ENCODE measurements around the gene TMEM258.
A peak's percentile ranks its signal among the peaks of the same experiment; 100 is the strongest.

TMEM258 gene

GRCh38 chr11:61792310-61793082 is at the start of gene TMEM258, which contains the start of gene FEN1:
TMEM258 (minus strand) TSS chr11:61792599; CDS start chr11:61792558, 41 bp downstream.
FEN1 (plus strand) TSS chr11:61792911; CDS start chr11:61795362, 2,451 bp downstream.
- DNase-seq, result peak; percentile 72

GRCh38 chr11:61841636-61842527 is 49.5 kb upstream of the TMEM258 start:
- DNase-seq, result no peak

- DNase-seq, result no peak
Measured at GRCh38 chr11:61840371-61840770, 48.0 kb upstream of the TMEM258 start.

DNA sequence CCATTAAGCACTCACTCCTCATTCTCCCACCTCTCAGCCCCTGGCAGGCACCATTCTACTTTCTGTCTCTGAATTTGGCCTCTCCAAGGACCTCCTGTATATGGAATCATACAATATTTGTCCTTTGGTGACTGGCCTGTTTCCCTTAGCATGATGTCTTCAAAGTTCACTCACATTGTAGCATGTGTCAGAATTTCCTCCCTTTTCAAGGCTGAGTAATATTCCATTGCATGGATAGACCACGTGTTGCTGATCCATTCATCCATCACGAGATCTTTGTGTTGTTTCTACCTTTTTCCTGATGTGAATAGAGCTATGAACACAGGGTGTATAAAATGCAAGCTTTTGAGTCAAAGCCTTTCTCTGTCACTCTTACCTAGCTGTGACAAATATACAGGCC is 47.3 kb upstream of the TMEM258 start:
- DNase-seq, result no peak

DNA sequence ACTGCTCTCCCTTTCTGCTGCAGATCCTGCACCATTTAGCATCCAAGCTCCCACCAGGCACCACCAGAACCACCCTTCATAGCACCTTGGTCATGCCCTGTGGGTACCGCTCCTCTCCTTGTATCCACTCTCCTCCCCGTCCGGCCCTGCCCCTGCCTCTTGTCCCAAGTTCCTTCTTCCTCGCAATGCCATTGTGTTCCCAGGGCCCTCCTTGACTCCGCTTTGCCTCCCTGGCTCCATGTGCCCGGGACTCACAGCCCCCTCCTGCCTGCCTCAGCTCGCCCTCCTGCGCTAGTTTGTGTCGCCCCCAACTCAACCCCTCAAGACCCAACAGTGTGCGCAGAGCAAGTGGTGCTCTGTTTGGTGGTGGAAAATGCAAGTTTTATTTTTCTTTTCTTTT is 46.5 kb upstream of the TMEM258 start:
- DNase-seq, result no peak

- no peak for DNase-seq
Measured at GRCh38 chr11:61838501-61838900, 46.1 kb upstream of the TMEM258 start.

- no peak for DNase-seq
Measured at GRCh38 chr11:61837411-61838005, 45.1 kb upstream of the TMEM258 start.

DNA sequence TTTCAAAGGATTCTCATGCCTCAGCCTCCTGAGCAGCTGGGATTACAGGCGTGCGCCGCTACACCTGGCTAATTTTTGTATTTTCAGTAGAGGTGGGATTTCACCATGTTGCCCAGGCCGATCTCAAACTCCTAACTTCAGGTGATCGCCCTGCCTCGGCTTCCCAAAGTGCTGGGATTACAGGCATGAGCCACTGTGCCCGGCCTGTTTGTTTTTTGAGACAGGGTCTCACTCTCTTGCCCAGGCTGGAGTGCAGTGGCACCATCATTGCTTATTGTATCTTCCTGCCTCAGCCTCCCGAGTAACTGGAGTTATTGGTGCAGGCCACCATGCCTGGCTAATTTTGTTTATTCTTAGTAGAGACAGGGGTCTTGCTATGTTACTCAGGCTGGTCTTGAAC is 43.8 kb upstream of the TMEM258 start:
- no peak for DNase-seq

DNA sequence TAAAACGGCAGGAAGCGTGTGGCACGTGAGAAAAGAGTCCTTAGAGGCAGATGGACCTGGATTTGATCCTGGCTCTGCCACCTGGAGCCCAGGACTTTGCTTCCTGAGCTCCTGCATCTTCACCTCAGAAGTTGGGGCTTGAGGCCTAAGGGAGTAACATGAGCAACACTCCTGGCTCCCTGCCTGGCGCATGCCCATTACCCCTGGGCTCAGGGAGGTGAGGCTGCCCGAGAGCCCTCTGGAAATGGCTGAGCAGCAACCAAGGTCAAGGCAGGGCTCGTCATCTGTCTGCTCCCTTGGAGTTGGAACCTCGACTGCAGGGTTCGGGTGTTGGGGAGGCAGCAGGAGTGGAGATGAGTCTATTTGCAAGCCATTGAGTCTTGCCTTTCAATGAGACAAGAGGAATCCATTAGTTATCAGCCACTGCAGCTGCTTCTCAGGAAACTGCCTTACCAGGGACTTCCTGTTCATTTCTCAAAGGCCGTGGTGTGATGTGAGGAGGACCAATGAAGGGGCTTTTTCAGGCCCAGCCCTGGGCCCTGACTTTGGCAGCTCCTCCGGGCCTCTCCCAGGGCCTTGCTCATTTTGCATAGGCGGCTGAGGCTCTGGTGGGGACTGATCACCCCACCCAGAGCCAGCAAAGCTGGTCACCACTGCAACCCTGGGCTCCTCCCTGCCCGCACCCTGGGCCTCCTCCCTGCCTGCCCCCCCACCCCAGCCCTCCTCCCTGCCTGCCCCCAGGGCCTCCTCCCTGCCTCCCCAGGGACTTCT is 42.1 kb upstream of the TMEM258 start:
- DNase-seq, result no peak

DNA sequence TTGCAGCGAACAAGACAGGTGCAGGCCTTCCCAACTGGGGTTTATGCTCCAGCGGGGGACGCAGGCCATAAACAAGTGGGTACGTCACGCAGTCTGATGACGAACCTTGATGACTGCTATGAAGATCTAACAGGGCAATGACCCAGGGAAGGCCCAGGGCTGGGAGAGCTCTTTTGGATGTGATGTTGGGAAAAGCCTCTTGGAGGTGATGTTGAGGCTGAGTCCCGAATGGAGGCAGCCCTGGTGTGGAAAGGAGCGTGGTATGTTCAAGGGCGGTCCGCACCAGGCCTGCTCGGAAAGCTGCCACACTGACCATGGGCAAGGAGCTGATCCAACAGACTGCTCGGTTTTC is 41.5 kb upstream of the TMEM258 start:
- no peak for DNase-seq

DNA sequence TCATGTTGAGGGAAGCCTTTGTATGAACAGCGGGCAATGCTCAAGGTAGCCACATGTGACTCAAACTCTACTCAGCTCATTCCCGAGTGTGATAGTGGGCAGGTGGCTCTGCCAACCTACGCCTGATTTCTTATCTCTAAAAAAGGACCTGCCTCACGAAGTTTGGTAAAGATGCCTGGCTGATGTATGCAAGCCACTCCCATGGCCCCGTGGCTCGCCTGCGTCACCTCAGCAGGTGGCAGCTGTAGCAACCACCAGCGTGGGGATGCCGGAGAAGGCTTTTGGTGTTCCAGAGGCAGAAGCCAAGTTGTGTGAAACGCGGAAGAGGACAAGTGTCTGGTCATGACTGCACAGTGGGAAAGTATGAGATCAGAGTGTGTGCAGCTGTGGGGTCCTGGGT is 41.1 kb upstream of the TMEM258 start:
- no peak for DNase-seq

DNA sequence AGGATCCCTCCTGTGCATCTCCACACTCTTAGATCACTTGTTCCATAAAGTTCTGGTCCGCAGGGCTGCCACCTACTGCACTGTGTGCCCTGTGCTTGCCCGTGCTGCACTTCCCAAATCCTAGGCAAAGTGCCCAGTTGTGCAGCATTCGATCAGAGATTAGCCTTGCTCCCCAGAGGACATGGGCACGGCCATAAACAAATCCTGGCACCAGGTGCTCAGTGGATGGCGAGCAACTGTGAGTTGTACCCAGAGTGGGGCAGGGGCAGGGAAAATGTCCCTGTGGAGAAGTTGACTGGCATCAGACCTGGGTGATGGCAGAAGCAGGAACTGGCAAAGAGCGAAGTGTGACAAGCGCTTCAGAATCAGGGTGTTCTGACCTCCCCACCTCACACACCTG is 40.4 kb upstream of the TMEM258 start:
- no peak for DNase-seq

GRCh38 chr11:61832207-61832606 is 39.8 kb upstream of the TMEM258 start:
- no peak for DNase-seq

DNA sequence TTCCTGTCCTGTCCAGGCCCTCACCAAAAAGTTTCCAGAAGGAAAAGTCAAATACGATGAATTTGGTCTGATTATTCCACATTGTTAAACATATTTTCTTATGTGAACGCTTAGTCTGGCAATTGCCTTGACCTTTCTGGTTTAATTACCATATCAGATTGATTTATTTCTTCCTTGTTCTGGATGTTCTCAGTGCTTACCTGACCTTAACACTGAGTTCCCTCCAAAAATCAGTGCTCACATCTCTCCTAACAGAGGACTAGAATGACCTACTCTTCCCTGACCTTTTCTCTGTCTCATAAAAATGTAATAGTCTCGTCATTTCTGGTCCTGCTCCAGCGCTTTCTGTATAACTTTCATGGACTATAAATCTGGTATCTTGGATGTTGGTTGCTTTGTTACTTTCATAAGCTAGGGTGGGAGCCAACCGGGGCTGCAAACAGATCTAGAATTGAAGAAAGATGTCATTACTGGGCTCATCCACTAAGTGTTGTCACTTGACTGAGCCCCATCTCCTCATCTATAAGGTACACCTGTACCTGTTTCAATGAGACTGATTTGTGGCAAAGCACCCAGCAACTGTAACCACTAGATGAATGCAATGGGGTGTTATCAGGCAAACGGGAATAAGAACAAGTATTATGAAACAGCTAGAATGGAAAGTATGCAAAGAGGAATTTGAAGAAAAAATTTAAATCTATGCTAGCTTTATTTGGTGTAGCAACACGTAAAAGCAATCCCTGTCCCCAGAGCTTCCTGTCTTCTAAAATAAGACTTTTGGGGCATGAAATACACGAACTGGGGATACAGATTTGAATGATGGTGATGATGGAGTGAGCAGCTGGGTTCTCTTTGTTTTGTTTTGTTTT is 38.1 kb upstream of the TMEM258 start:
- no peak for DNase-seq

GRCh38 chr11:61829806-61830205 is 37.4 kb upstream of the TMEM258 start:
- no peak for DNase-seq

DNA sequence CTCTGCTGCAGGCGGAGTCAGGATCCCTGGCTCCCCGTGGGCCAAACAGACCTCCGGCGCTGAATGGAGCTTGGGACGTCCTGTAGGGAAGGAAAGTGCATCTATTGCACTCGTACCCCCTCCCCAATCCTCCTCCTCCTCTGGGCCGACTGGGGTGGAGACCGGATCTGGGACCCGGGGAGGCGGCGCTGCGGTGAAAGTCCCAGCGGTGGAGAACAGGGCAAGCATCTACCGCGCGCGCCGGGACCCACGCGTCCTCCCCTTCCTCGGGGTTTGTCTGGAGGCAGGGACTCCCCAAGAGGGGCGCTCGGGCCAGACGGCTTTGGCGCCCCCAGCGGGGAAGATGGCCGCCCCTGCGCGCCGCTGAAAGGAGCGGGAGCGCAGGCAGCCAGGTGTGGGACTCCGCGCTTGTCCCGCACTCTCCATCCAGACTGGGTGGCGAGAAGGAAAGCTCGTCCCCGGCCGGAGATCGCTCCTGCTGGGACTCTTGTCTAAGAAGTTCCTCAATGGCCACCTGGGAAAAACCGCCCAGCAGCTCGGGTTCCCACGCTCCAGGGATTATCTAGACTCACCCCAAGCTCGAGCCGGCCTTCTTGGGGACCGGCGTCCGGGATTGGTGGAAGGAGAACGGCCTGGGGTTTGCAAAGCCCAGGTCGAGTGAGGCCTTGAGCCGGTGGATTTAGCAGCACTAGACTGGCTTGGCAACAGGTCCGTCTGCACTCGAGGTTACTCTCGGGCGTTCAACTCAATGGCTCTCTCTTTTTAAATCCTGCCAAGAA is 36.4 kb upstream of the TMEM258 start:
- no peak for DNase-seq

DNA sequence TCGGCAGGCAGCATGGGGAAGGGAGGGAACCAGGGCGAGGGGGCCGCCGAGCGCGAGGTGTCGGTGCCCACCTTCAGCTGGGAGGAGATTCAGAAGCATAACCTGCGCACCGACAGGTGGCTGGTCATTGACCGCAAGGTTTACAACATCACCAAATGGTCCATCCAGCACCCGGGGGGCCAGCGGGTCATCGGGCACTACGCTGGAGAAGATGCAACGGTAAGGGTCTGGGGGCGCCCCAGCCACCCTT is 35.9 kb upstream of the TMEM258 start:
- no peak for DNase-seq

DNA sequence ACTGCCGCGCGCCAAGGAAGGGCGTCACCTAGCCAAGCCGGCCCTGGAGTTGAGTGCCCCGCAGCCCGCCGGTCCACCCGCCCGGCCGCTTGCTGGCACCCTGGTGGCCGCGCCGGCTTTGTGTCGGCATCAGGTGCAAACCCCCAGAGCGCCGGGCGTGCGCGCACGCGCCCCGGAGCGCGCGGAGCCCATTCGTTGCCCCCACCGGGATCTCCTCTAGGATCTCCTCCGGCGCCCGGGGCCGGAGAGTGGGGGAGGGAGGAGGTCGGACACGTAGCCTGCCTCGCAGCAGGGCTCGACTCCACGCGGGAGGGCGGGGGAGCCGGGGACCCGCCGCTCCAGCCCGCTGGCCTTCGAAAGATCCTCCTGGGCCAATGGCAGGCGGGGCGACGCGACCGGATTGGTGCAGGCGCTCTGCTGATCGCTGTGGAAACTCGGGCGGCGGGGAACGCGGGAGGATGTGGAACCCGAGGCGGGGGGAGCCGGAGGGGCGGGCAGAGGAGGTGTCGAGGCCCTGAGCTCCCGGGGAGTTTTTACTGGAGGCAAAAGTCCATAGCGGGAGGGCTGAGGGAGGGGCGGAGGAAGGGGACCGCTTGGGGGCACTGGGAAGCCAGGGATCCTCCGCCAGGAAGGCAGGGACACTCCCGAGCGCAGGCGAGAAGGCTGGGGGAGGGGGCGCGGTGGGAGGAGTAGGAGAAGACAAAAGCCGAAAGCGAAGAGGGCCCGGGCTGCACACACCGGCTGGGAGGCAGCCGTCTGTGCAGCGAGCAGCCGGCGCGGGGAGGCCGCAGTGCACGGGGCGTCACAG is 35.4 kb upstream of the TMEM258 start, which contains the start of gene FADS2:
Gene FADS2 (plus strand): TSS at position 730 of the 808 bp plus-strand sequence. CDS start 91 bp downstream, outside the sequence.
- DNase-seq, result peak; percentile 91

GRCh38 chr11:61826930-61827570 is 34.7 kb upstream of the TMEM258 start:
- DNase-seq, result no peak

DNA sequence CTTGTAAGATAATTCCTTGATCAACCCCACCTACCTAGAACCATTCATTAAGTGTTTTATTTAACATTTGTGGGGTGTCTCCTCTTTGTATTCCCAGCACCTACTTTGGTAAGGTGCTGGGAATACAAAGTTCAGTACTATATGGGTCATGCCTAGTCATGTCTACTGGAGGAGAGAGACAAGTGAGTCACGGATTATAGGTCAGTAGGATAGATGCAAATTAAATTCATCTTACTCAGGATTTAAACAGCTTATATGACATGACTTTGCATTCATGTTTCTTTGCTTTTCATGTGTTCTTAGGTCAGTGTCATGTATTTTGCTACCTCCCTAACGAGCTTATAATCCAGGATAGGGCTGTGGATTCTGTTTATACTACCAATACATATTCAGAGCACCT is 27.8 kb upstream of the TMEM258 start:
- DNase-seq, result no peak

Measured in amniotic stem cell (primary cell).